Glutamatergic neuron (in vitro differentiated cells): ENCODE results near the gene ZFHX3. TPM values are rescaled to one million over a fixed set of nuclear protein-coding genes. Genes with fewer than 3 reads are reported as not detected.

ENCODE experiments used
- DNase-seq: peaks from one replicate; pipeline ENCODE4 v3.0.0; 2022
- H3K27ac Mint-ChIP-seq: one replicate; pipeline ENCODE4 v1.8.0; 2020; ENCODE audit warnings: mild to moderate bottlenecking, mixed read lengths, inconsistent platforms; ENCODE audit not compliant: unreplicated experiment
- H3K27me3 Mint-ChIP-seq: one replicate; pipeline ENCODE4 v1.8.0; 2020; ENCODE audit warnings: mild to moderate bottlenecking, moderate library complexity, mixed read lengths, inconsistent platforms; ENCODE audit not compliant: unreplicated experiment
- H3K36me3 Mint-ChIP-seq: one replicate; pipeline ENCODE4 v1.8.0; 2020; ENCODE audit warnings: mild to moderate bottlenecking, mixed read lengths, inconsistent platforms; ENCODE audit not compliant: unreplicated experiment
- H3K4me1 Mint-ChIP-seq: one replicate; pipeline ENCODE4 v1.8.0; 2020; ENCODE audit warnings: mild to moderate bottlenecking, low read depth, mixed read lengths, inconsistent platforms; ENCODE audit not compliant: unreplicated experiment
- H3K4me3 Mint-ChIP-seq: one replicate; pipeline ENCODE4 v1.8.0; 2020; ENCODE audit warnings: mild to moderate bottlenecking, mixed read lengths, inconsistent platforms; ENCODE audit not compliant: unreplicated experiment
- H3K9me3 Mint-ChIP-seq: one replicate; pipeline ENCODE4 v1.8.0; 2020; ENCODE audit warnings: mild to moderate bottlenecking, moderate library complexity, mixed read lengths, inconsistent platforms; ENCODE audit not compliant: unreplicated experiment
- CTCF ChIP-seq: fragments of 200-600 bp; sonication (generic); IDR thresholded peaks from one replicate; pipeline ENCODE4 v1.5.0; 2021; ENCODE audit not compliant: partially characterized antibody, unreplicated experiment
- total RNA-seq: library from RNA; stranded (reverse); fragmentation: NEBNext Ultra II Directional; extraction: Animal tissue kit (Norgen Biotek cat#: 25700); gene quantifications from one replicate; pipeline ENCODE4 v1.2.1, GENCODE V29; 2021; ENCODE audit not compliant: unreplicated experiment

The ZFHX3 gene
- total RNA-seq, 1 donor from 2014 or later = 6.8 TPM

- Mint-ChIP-seq H3K9me3 (no peaks in the 10 kb centered on the region), H3K27ac (no peak overlapping the region), H3K4me1 (peaks cover 2% of the 10 kb centered on the region), H3K27me3 (peaks cover 7% of the 10 kb centered on the region), H3K36me3 (no peaks in the 10 kb centered on the region), H3K4me3 (no peak overlapping the region)
- TF ChIP-seq CTCF = no peak
- no peak for DNase-seq
Observed at GRCh38 chr16:73025151-73025855, 22.6 kb downstream of the ZFHX3 start.

GRCh38 chr16:73024571-73025105, 23.3 kb downstream of the ZFHX3 start:
- Mint-ChIP-seq H3K27me3 (peaks cover 8% of the 10 kb centered on the region), H3K27ac (no peak overlapping the region), H3K36me3 (no peaks in the 10 kb centered on the region), H3K4me3 (no peak overlapping the region), H3K4me1 (peaks cover 9% of the 10 kb centered on the region), H3K9me3 (no peaks in the 10 kb centered on the region)
- TF ChIP-seq CTCF = no peak
- DNase-seq = no peak

GRCh38 chr16:73023752-73024570, 24.0 kb downstream of the ZFHX3 start:
- H3K9me3 Mint-ChIP-seq = no peaks in the 10 kb centered on the region
- TF ChIP-seq CTCF = no peak
- DNase-seq = no peak
- H3K4me3 Mint-ChIP-seq = no peak overlapping the region
- H3K27me3 Mint-ChIP-seq = peaks cover 11% of the 10 kb centered on the region
- no peak overlapping the region for H3K27ac Mint-ChIP-seq
- peaks cover 11% of the 10 kb centered on the region for H3K4me1 Mint-ChIP-seq
- H3K36me3 Mint-ChIP-seq = no peaks in the 10 kb centered on the region

GRCh38 chr16:73023320-73023719, 24.6 kb downstream of the ZFHX3 start:
- Mint-ChIP-seq H3K36me3 (no peaks in the 10 kb centered on the region), H3K9me3 (no peaks in the 10 kb centered on the region), H3K4me3 (no peak overlapping the region), H3K4me1 (peaks cover 11% of the 10 kb centered on the region), H3K27ac (no peak overlapping the region), H3K27me3 (peaks cover 11% of the 10 kb centered on the region)
- DNase-seq = no peak
- TF ChIP-seq CTCF = no peak
